COLO829 (cell line): ENCODE results near the gene ABHD12B.
"Not testable (repeated sequence)": the region's sequence is repeated elsewhere in the genome, so short reads cannot be mapped to it uniquely, and the experiment has no call there.

Experiments
- DNase-seq: peaks from one replicate; pipeline ENCODE4 v3.0.0; 2012; ENCODE audit warnings: low spot score

ABHD12B gene

GRCh38 chr14:50839691-50840090 is 32.2 kb upstream of the ABHD12B start:
- DNase-seq = no peak

DNA sequence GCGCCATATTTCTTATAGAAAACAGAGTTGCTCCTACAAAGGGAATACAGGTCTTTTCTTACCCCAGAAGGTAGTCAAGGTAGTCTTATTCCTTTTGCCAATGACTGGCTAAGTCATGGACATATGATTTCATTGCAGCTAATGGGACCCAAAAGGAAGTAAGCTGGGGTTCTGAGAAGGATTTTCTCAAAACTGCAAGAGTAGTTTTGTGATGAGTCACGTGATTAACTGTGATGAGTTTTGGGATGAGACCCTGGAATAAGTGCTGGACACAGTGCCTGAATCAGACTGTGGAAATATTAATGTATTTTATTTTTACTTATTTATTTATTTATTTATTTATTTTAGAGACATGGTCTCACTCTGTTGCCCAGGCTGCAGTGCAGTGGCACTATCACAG is 27.5 kb upstream of the ABHD12B start:
- DNase-seq = no peak

DNA sequence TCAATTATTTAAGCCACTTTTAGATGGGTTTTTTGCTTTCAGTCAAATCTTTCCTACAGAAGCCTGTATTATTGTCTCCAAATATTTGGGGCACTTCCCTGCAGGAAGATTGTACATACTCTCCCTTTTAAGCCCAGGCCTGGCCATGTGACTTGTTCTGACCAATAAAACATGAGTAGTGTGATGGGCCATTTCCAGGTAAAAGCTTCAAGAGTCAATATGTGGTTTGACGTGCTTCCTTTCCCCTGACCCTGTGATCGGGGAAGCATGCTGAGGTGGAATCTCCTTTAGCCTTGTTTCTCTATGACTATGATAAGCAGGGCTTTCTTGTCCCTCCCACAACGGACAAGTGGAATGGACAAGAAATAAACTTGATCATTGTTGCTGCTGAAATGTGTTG is 26.7 kb upstream of the ABHD12B start:
- DNase-seq = no peak

- DNase-seq = no peak
Measured at GRCh38 chr14:50846226-50846880, 25.5 kb upstream of the ABHD12B start.

GRCh38 chr14:50853891-50854290 is 18.0 kb upstream of the ABHD12B start:
- DNase-seq = no peak

DNA sequence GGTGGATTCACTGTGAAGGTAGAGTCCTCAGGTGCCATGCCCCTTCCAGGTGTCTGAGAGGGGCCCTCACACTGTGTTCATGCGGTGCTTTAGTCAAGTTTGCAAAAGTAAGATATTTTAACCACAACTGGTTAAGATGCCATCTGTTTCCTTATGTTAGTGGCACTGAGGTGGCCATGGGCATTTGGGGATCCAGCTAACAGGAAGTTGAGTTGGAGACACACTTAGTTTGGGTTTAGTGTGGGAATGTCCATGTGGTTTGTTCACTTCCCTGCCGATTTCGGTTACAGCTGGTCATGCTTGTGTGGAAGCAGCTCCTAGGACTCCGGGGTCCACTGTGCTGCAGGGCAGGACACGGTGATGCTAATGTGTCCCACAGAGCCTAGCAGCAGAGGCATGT is 17.3 kb upstream of the ABHD12B start:
- no peak for DNase-seq

DNA sequence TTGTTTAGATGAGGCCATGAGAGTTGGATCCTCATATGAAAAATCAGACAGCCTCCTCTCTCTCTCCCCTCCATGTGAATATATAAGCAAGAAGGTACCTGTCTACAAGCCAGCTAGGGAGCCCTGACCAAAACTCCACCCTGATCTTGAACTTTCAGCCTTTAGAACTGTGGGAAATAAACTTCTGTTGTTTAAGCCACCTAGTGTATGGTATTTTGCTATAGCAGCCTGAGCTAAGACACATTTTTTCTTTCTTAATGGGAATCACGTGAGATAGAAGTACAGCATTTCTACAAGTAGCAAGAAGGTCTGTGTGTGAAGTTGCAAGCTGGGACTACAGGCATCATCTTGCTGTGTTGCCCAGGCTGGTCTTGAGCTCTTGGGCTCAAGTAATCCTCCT is 16.3 kb upstream of the ABHD12B start:
- no peak for DNase-seq

DNA sequence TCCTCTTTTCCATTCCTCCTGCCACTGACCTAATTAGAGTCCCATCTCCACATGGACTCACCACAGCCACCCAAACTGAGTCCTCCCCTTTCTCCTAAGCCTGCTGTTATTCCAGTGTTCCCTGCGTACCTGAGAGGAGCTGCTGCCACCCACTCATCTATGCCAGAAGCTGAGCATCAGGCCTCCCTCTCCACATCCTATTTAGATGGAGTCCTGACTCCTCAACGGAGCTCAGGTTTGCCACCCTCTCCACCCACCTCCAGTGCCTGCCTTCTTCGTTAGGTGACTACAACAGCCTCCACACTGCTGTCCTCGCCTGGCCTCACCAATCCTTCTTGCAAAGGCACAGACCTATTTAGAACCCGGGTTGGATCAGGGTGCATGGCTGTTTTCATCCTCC is 15.2 kb upstream of the ABHD12B start:
- no peak for DNase-seq

DNA sequence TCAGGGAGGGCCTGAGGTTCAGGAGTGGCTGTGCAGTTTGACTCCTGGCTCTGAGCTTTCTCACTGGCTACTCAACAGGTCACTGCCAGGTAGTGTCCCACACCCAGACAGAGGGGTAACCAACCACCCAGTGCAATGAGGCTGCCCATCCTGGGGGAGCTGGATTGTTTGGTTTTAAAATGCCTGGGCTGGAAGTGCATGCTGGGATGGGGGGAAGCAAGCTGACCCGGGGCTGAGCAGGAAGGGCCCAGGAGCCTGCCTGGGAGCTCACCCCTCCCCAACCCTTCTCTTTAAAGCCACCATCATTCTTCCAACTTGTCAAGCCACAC is 12.6 kb upstream of the ABHD12B start:
- DNase-seq = no peak

GRCh38 chr14:50860478-50861086 is 11.3 kb upstream of the ABHD12B start:
- DNase-seq = peak; percentile 92

DNA sequence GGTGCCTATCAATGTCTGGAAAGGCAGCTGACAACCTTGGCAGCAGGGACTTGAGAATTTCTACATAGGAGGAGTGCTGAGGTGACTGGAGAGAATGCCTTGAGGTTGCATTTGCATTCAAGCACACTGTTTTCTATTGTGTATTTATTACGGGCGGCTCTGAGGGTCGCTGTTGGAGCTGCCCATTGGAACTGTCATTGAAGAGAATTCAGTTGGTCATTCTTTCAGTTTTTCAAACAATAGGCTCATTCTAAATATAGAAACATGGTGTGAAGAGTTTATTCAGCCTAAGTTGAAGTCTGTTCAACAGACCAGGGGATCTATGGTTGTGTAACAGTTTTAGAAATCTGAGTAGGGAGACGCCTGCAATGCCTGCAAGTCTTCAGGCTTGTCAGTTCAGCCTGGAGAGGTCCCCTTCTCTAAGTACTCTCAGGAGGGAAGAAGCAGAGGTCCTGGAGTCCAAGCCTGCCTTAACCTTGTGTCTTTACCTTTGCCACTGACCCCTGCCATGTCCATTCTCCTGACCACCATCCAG is 9.8 kb upstream of the ABHD12B start:
- no peak for DNase-seq

GRCh38 chr14:50864237-50864636 is 7.6 kb upstream of the ABHD12B start:
- no peak for DNase-seq

GRCh38 chr14:50864946-50865345 is 6.9 kb upstream of the ABHD12B start:
- DNase-seq = no peak

DNA sequence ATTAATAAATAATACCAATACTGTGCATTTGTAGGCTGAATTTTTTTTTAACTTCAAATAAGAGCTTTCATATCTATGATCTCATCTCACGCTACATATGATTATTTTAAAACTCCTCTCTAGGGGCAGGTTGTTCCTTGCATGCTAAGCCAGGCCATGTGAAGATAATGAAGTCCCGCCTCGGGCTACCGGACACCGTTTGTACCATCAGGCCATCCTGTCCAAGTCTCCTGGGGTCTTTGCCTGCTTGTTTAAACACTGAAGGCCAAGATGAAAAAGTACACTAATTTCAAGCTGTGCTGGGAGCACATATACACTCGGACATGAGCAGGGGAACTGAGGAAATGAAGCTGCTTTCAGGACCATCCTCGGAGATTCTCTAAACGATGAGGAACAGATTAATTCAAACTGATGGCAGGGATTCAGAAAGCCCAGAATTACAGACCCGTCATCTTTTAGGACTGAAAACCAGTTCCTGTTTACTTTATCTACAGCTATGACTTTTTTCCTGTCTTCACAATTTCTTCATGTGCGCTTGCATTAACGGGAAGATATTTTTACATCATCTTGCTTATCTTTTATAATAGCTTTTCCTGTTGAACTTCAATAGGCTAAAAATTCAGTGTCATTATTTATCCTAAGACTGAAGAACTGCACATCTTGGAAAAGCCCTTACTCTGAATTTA is 6.3 kb upstream of the ABHD12B start:
- DNase-seq = no peak

- DNase-seq = no peak
Measured at GRCh38 chr14:50871228-50871627, 625 bp upstream of the ABHD12B start.

DNA sequence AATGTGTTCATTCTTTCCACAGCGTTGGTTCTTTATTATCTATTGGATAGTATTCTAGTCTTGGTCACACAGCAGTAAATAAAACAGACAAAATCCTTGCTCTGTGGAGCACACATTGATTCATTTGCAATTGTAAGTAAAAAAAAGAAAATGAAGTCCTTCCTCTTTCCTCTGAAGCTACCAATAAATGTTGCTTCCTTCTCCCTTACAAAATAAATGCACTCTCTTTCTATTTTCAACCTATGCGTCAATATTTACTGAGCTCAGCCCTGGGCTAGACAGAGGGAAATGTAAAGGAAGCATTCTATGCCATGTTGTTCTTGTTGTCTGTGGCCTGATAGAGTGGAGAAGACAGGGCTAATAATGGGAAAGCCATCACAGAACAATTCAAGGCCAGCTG is 2.9 kb downstream of the ABHD12B start:
- no peak for DNase-seq

DNA sequence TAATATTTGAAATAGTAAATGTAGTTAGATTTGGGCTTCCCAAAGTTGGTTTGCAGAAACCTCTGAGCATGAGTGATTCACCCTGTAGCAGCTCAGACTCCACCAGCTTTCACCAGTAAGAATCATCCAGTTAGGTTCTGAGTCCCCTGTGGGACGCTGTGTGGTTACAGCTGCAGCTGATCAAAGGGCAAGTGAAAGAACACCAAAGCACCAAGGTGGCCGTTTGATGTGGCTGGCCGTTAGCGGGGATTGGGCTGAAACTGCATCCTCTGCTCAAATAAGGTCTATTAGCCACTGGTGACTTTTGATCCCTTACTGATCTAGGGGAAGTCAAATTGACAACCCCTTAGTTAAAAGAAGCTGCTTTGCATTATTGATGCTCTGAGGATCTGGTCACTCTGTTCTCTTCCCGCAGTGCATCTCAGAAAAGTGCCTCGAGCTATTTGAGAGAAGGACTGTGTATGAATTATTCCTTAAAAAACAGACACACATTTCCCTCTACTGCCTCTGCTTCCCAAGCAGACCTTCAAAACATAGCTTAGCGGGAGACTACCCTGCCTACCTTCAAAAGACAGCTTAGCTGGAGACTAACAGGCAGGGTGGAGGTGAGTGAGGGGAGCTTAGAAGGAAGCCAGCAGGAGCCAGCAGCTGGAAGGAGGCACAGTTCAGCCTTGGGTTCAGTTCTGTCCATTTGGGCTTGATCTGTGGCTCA is 3.7 kb downstream of the ABHD12B start:
- DNase-seq = no peak

GRCh38 chr14:50882932-50883826 is 11.3 kb downstream of the ABHD12B start:
- no peak for DNase-seq

- DNase-seq = no peak
Measured at GRCh38 chr14:50883827-50884197, 12.0 kb downstream of the ABHD12B start.

DNA sequence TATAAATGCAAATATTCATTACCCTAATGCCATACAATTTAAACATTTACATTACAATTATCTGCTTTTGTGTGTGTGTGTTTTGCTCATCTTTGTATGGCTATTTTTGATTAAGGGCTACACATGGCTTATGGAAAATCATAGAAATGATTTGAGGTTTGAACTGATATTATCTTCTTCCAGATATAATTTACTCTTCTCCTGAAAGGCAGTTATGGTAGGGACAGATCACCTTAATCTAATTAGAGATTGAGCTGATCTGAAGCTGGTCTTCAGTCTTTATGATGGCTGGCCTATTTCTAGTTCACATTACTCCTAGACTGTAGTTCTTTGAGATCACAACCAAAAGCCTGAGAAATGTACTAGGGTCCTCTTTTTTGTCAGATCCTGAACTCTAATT is 15.6 kb downstream of the ABHD12B start:
- no peak for DNase-seq

- DNase-seq = no peak
Measured at GRCh38 chr14:50892255-50892654, 20.4 kb downstream of the ABHD12B start.

DNA sequence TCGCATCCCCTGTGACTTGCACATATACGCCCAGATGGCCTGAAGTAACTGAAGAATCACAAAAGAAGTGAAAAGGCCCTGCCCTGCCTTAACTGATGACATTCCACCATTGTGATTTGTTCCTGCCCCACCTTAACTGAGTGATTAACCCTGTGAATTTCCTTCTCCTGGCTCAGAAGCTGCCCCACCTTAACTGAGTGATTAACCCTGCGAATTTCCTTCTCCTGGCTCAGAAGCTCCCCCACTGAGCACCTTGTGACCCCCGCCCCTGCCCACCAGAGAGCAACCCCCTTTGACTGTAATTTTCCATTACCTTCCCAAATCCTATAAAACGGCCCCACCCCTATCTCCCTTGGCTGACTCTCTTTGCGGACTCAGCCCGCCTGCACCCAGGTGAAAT is 24.6 kb downstream of the ABHD12B start:
- DNase-seq = not testable (repeated sequence)
